ENCODE measurements around the gene RASL12. TPM values are rescaled to one million over a fixed set of nuclear protein-coding genes. Genes with fewer than 3 reads are reported as not detected.

The RASL12 gene
- total and polyA plus RNA-seq, 2 of the 8 experiments (the other 6 are each of a cell fraction or from before 2014, with no cell fraction given): 9.5 to 10.3 TPM

DNA sequence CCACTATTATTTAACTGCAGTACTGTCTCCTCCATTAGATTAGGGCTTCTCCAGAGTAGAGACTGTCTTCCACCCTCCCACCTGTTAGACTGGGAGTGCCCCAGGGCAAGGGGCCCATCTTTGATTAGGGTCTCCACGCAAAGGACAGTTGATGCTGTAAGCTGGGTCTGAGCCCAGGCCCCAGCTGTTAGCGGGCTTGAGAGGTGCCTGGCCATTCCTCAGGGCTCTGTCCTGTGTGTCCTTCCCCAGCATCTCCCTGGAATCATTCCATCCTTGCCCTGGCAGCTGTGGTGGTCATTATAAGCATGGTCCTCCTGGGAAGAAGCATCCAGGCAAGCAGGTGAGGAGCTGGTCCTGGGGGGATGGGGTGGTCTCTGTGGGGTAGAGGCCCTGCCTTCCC lies 16.5 kb downstream of the RASL12 start:
- H2BK12ac ChIP-seq (ENCODE audit: low read depth, low read length): no peak overlapping the region
- H3K4me1 ChIP-seq (replicated peaks in 1 of 4; ENCODE audit: control insufficient read depth in 3 of 4, insufficient read depth in 4 of 4, low read length in 3 of 4): no peaks in the 10 kb centered on the region
- no peaks in the 10 kb centered on the region for H4K20me1 ChIP-seq (replicated peaks in 1 of 2; ENCODE audit: control insufficient read depth in 1 of 2, insufficient read depth in 2 of 2, low read length in 2 of 2)
- ChIA-PET POLR2A (ENCODE audit: partially characterized antibody) (interaction anchor here (1.1 kb wide), 1 partner anchor 11 kb away, joined by 5 read pairs; no protein-coding TSS in a partner anchor), CTCF (ENCODE audit: partially characterized antibody) (interaction anchor here (1.3 to 33.2 kb wide), 6 partner anchors 8 to 57 kb away, joined by 4 to 1213 read pairs (median 53); partner anchors contain the start of genes KBTBD13, RASL12 and SLC51B)
- no peaks in the 10 kb centered on the region for H3K79me1 ChIP-seq (ENCODE audit: low read depth, low read length)
- H2BK120ac ChIP-seq (replicated peaks; ENCODE audit: low read depth, low read length): no peak overlapping the region
- no peaks in the 10 kb centered on the region for H3K23me2 ChIP-seq (ENCODE audit: low read depth, low read length)
- H2BK15ac ChIP-seq (ENCODE audit: low read length): no peak overlapping the region
- FAIRE-seq (no peak), DNase-seq (ENCODE audit: low read depth in 1 of 2, low spot score in 2 of 2) (no peak)
- H3K14ac ChIP-seq (ENCODE audit: insufficient read length): no peak overlapping the region
- no peak overlapping the region for H3K23ac ChIP-seq (ENCODE audit: insufficient read length)
- no peak overlapping the region for H3K4ac ChIP-seq (replicated peaks; ENCODE audit: insufficient read length, low read depth, low read length)
- H3K18ac ChIP-seq (ENCODE audit: extremely low read depth, low read length): no peak overlapping the region
- H3K27me3 ChIP-seq (replicated peaks in 1 of 4; ENCODE audit: control insufficient read depth in 3 of 4, extremely low read depth in 1 of 4, insufficient read depth in 3 of 4, low read length in 3 of 4): no peaks in the 10 kb centered on the region; a peak in 1 of 7 replicates
- no peaks in the 10 kb centered on the region for H3K79me2 ChIP-seq (ENCODE audit: control insufficient read depth in 1 of 2, insufficient read depth in 2 of 2, low read length in 2 of 2)
- H3K9me3 ChIP-seq (ENCODE audit: insufficient read depth in 2 of 2, low read depth in 1 of 2, low read length in 1 of 2): no peaks in the 10 kb centered on the region
- H3K36me3 ChIP-seq (ENCODE audit: control insufficient read depth in 2 of 4, insufficient read depth in 4 of 4, low read length in 3 of 4): no peaks in the 10 kb centered on the region
- H3K4me3 ChIP-seq (ENCODE audit: extremely low read depth in 1 of 4, insufficient read depth in 2 of 4, low read depth in 3 of 4, low read length in 4 of 4): no peak overlapping the region
- no peak overlapping the region for H4K8ac ChIP-seq (ENCODE audit: extremely low read depth, insufficient read depth, low read length)
- H3K9ac ChIP-seq (replicated peaks in 1 of 4; ENCODE audit: extremely low read depth in 1 of 4, low read depth in 3 of 4, low read length in 3 of 4): no peak overlapping the region
- no peak overlapping the region for H2BK20ac ChIP-seq (ENCODE audit: low read length)
- TF ChIP-seq SAP30 (IDR thresholded peaks at IDR 0.05; ENCODE audit: insufficient read depth, insufficient replicate concordance, low read length) (no peak), KDM4A (IDR thresholded peaks at IDR 0.05; ENCODE audit: low read depth, low read length, severe bottlenecking) (no peak), JUND (IDR thresholded peaks at IDR 0.05; ENCODE audit: low read length) (no peak), BCL11A (IDR thresholded peaks at IDR 0.05; ENCODE audit: low read depth in 2 of 2, low read length in 2 of 2) (no peak)
- TF ChIP-seq, protein P1, sequence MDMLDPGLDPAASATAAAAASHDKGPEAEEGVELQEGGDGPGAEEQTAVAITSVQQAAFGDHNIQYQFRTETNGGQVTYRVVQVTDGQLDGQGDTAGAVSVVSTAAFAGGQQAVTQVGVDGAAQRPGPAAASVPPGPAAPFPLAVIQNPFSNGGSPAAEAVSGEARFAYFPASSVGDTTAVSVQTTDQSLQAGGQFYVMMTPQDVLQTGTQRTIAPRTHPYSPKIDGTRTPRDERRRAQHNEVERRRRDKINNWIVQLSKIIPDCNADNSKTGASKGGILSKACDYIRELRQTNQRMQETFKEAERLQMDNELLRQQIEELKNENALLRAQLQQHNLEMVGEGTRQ (IDR thresholded peaks at IDR 0.05; ENCODE audit: low read length): no peak
- WGBS, 2 experiments (ENCODE audit: extremely low coverage in 1 of 2, insufficient coverage in 1 of 2, insufficient read length in 1 of 2, insufficient replicate concordance in 2 of 2, low coverage in 1 of 2, low lambda C conversion rate in 2 of 2, missing lambda C conversion rate in 1 of 2): 87% methylated on average over 2 of the region's 2 CpGs; no CpG with 5 or more reads in 1 of the 2 experiments
- no peak overlapping the region for H4K5ac ChIP-seq (ENCODE audit: insufficient read length, low read depth, low read length)
- no peak overlapping the region for H4K91ac ChIP-seq (replicated peaks; ENCODE audit: insufficient read length, low read length)
- no peak overlapping the region for H3K4me2 ChIP-seq (ENCODE audit: insufficient read depth in 1 of 2, low read depth in 2 of 2, low read length in 2 of 2)
- H3K27ac ChIP-seq (ENCODE audit: low read depth, low read length): no peak overlapping the region
- H3K56ac ChIP-seq (replicated peaks; ENCODE audit: insufficient read length, low read depth, low read length): no peak overlapping the region
- H2BK5ac ChIP-seq (ENCODE audit: low read depth, low read length): no peak overlapping the region
- no peak overlapping the region for H2AK5ac ChIP-seq (ENCODE audit: low read depth, low read length)
- H2AFZ ChIP-seq (ENCODE audit: low read length): no peak overlapping the region
